Fibroblast of mammary gland (primary cell): ENCODE results near the gene PCDHA1.
A peak's percentile ranks its signal among the peaks of the same experiment; 100 is the strongest.
"Not testable (repeated sequence)": the region's sequence is repeated elsewhere in the genome, so short reads cannot be mapped to it uniquely, and the experiment has no call there.

Experiments
- DNase-seq: peaks from one replicate; pipeline ENCODE4 v3.0.0-alpha.2; 2010; ENCODE audit warnings: low read depth
- H3K4me3 ChIP-seq: 2 replicates; pipeline ENCODE4 v1.5.1; 2011; ENCODE audit warnings: low read depth, mild to moderate bottlenecking, low read length, moderate library complexity; ENCODE audit not compliant: control insufficient read depth
- CTCF ChIP-seq: conservative IDR thresholded peaks from 2 replicates; pipeline ENCODE4 v1.5.1; 2011; ENCODE audit warnings: low read depth, low read length, inconsistent platforms; ENCODE audit not compliant: control insufficient read depth, insufficient read depth

The PCDHA1 gene

DNA sequence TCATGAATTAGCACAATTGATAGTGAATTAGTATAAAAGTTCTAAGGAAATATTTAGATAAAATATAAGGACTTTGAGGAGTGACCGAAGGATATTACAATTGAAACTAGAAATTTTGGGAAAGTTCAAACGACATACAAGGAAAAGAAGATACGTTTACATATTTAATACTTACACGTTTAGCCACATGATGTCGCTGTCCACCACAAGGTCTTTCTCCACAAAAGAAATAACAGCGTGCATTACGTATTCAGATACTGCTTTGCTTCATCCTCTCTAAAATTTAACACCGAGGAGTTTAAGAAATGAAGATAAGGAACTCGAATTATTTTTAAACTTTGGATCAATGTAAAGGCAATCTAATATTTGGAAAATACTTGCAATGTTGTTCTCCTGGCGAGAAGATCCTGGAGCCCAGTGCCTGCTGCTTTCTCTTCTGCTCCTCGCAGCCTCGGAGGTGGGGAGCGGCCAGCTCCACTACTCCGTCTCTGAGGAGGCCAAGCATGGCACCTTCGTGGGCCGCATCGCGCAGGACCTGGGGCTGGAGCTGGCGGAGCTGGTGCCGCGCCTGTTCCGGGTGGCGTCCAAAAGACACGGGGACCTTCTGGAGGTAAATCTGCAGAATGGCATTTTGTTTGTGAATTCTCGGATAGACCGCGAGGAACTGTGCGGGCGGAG, 15.0 kb downstream of the PCDHA1 start, which contains the start of gene PCDHA3:
Gene PCDHA3 (plus strand): TSS at position 242 of the 678 bp plus-strand sequence.
- DNase-seq, result peak; percentile 34
- peak; percentile 28 for TF ChIP-seq CTCF
- no peak within 1 kb of the TSS for H3K4me3 ChIP-seq

DNA sequence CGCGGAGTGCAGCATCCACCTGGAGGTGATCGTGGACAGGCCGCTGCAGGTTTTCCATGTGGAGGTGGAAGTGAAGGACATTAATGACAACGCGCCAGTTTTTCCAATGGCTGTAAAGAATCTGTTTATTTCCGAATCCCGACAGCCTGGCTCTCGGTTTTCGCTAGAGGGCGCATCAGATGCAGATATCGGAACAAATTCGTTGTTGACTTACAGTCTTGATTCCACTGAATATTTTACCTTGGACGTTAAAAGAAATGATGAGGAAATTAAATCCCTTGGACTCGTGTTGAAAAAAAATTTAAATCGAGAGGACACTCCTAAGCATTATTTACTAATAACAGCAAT, 15.5 kb downstream of the PCDHA1 start:
- H3K4me3 ChIP-seq, result no peak overlapping the region
- TF ChIP-seq CTCF, result peak; percentile 27
- peak; percentile 4 for DNase-seq

DNA sequence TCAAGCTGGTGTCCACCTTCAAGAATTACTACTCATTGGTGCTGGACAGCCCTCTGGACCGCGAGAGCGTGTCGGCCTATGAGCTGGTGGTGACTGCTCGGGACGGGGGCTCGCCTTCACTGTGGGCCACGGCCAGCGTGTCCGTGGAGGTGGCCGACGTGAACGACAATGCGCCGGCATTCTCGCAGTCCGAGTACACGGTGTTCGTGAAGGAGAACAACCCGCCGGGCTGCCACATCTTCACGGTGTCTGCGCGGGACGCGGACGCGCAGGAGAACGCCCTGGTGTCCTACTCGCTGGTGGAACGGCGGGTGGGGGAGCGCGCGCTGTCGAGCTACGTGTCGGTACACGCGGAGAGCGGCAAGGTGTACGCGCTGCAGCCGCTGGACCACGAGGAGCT, 16.4 kb downstream of the PCDHA1 start:
- H3K4me3 ChIP-seq, DNase-seq: not testable (repeated sequence)

- no peak for TF ChIP-seq CTCF
- DNase-seq, result no peak
- no peak overlapping the region for H3K4me3 ChIP-seq
Observed at GRCh38 chr5:140802781-140803271, 16.9 kb downstream of the PCDHA1 start.

GRCh38 chr5:140806834-140807775, 21.2 kb downstream of the PCDHA1 start, which contains the start of gene PCDHA4:
PCDHA4 (plus strand) TSS chr5:140807068.
- TF ChIP-seq CTCF, result peak; percentile 38
- H3K4me3 ChIP-seq, result no peak within 1 kb of the TSS
- DNase-seq, result peak; percentile 13

- H3K4me3 ChIP-seq, DNase-seq: not testable (repeated sequence)
Observed at GRCh38 chr5:140808241-140808888, 22.4 kb downstream of the PCDHA1 start.

DNA sequence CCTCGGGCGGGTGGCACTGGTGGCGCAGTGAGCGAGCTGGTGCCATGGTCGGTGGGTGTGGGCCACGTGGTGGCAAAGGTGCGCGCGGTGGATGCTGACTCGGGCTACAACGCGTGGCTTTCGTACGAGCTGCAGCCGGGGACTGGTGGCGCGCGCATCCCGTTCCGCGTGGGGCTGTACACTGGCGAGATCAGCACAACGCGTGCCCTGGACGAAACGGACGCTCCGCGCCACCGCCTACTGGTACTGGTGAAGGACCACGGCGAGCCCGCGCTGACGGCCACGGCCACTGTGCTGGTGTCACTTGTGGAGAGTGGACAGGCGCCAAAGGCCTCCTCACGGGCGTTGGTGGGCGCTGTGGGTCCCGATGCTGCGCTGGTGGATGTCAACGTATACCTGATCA, 22.9 kb downstream of the PCDHA1 start:
- DNase-seq, result no peak
- no peak for TF ChIP-seq CTCF
- no peak overlapping the region for H3K4me3 ChIP-seq
